Fibroblast of skin of left biceps (primary cell): ENCODE measurements around the gene CEACAM18.
"Not testable (repeated sequence)": the region's sequence is repeated elsewhere in the genome, so short reads cannot be mapped to it uniquely, and the experiment has no call there.

Experiments
- DNase-seq, 2 experiments: peaks; one replicate each; pipeline ENCODE4 v3.0.0-alpha.2; 2013; ENCODE audit warnings: low read depth in 2 of 2

The CEACAM18 gene

GRCh38 chr19:51478381-51479234 lies at the start of gene CEACAM18:
Gene CEACAM18 (plus strand): TSS chr19:51478539.
- DNase-seq, result no peak

DNA sequence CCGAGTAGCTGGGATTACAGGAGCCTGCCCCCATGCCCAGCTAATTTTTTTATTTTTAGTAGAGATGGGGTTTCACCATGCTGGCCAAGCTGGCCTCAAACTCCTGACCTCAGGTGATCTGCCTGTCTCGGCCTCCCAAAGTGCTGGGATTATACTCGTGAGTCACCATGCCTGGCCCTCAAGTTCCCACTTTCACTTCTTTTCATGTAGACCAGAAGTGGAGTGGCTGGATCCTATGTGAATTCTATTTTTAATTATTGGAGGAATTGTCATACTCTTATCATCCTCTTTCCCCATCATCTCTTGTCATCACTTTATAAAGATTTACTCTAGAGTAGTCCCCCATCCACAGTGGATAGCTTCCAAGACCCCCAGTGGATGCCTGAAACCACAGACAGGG lies 48.1 kb upstream of the CEACAM18 start:
- DNase-seq, result no peak

GRCh38 chr19:51431124-51431523 lies 47.2 kb upstream of the CEACAM18 start:
- no peak for DNase-seq

DNA sequence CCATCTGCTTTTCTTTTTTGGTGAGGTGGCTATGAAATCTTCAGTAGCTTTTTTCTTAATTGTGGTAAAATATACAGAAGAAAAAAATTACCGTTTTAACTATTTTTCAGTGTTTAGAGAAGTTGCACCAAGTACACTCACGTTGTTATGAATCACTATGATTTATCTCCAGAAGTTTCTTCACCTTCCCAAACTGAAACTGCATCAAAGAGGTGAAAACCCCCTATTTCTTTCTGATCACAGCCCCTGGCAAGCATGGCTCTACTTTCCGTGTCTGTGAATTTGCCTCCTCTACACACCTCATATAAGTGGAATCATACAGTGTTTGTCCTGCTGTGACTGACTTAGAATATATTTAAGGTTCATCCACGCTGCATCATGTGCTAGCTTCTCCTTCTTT lies 45.3 kb upstream of the CEACAM18 start:
- no peak for DNase-seq

GRCh38 chr19:51434456-51434855 lies 43.9 kb upstream of the CEACAM18 start:
- no peak for DNase-seq

GRCh38 chr19:51439021-51439465 lies 39.3 kb upstream of the CEACAM18 start:
- DNase-seq, result no peak

DNA sequence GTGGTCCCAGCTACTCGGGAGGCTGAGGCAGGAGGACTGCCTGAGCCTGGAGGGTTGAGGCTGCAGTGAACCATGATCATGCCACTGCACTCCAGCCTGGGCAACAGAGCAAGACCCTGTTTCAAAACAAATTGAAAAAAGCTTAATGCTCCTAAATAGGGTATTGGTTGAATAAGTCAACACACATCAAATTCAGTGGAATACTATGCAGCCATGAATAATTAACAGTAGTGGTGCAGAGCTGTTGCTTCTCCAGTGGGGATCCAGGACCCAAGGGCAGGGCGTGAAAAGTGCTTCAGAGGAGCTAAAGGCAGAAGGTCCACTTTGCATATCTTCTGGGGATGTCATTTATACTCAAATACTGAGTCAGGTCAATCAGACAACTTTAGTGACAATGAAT lies 38.3 kb upstream of the CEACAM18 start:
- DNase-seq, result no peak

- no peak for DNase-seq
Observed at GRCh38 chr19:51440846-51441409, 37.4 kb upstream of the CEACAM18 start.

GRCh38 chr19:51441410-51442390 lies 36.6 kb upstream of the CEACAM18 start:
- no peak for DNase-seq

DNA sequence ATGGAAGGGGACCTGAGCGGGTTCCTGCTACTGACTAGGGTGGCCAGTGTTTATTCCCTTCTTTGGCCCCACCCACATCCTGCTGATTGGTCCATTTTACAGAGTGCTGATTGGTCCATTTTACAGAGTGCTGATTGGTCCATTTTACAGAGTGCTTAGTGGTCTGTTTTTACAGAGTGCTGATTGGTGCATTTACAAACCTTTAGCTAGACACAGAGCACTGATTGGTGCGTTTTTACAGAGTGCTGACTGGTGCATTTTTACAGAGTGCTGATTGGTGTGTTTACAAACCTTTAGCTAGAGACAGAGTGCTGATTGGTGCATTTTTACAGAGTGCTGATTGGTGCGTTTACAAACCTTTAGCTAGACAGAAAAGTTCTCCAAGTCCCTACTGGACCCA lies 30.8 kb upstream of the CEACAM18 start:
- not testable (repeated sequence) for DNase-seq

- no peak for DNase-seq
Observed at GRCh38 chr19:51448011-51448410, 30.3 kb upstream of the CEACAM18 start.

DNA sequence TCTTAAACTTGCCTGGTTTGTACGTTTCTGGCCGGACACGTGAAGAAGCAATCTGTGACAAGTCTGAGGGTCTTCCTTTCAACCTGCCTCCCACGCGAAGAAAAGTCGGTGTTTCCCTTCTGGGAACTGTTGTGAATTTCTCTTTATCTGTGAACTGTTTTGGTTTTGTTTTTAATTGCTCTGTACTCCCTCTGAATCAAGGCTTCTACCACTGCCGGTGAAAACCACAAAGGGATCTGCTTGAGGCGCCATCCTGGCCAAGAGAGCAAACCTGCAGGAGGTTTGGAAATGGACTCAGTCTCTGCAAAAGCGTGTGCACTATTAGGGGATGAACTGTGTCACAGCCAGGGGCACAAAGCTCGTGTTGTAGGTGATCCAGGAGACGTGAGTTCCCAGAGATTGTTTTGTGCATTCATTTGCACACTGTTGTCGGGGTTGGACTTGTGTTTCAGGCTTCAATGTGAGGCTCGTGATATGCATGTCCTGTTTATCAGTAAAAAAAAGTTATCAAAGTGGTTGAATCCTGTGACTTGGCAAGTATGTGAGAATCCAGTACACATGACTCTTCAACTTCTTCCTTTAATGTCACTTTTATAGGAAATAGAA lies 29.8 kb upstream of the CEACAM18 start:
- no peak for DNase-seq

DNA sequence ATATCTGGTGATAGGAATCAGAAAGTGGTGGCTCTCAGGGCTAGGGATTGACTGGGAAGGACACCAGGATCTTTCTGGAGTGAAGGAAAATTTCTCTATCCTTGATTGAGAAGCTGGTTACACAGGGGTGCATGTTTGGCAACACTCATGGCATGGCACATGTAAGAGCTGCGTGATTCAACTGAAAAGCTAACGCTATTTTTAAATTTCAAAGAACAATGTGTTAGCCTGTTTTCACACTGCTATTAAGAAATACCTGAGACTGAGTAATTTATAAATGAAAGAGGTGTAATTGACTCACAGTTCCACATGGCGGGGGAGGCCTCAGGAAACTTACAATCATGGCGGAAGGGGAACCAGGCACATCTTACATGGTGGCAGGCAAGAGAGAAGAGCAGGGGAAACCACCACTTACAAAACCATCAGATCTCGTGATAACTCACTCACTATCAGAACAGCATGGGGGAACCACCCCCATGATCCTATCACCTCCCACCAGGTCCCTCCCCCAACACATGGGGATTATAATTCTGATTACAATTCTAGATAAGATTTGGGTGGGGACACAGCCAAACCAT lies 27.5 kb upstream of the CEACAM18 start:
- no peak for DNase-seq

DNA sequence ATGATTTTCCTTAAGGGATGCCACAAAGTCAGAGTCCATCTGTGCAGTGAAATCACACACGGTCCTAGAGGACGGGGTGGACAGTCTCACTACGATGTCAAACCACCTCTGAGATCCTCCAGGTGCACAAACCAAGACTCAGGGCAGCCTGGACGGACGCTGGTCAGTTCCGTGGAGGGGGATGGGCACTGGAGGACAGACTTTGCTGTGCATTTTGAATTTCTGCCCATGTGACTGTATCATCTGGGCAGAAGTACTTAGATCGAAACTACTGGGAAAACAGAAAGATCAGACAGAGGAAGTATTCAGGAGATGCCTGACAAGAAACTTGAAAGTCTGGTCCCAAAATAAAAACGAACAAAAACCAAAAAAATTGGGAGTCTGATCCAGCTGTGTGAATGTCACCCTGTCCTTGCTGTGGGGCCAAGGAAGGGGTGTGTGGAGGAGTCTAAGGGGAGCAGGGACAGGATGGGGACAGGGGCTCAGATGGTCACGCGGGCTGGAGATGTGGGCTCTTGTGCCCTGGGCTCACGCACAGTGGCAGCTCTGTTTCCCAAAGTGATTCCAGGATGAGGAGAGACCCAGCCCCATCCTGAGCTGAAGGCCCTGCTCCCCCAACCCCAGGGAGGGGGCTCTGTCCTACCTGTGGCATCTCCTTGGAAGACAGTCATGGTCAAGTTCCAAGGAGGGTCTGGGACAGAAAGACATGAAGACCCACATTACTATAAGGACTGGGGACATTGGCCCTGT lies 21.6 kb upstream of the CEACAM18 start:
- DNase-seq, result no peak

DNA sequence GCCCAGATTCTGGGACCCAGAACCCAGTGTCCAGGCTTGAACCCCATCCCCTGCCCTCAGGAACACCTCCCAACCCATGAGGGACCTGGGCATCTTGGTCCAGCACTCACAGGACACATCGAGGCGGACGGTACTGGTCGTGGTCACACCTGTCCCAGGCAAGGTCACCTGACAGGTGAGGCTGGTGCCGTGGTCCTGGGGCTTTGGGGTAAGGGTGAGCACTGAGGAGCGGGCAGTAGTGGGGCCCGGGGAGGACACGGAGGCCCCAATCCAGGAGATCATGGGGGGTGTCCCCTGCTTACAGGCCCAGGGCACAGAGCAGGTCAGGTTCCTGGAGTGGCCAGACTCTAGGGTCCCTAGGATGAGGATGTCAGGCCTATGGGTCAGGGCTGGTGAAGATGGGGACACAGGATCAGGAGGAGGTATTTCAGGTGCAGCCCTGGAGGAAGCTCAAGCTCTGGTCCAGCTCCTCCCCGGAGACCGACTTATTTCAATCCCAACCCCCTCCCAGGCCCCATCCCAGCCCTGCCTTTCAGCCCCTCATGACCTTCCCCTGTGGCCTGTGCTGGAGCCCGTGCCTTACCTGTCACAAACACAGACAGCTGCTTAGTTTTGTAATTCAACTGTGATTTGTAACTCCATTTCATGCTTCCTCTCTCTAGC lies 20.9 kb upstream of the CEACAM18 start:
- no peak for DNase-seq

DNA sequence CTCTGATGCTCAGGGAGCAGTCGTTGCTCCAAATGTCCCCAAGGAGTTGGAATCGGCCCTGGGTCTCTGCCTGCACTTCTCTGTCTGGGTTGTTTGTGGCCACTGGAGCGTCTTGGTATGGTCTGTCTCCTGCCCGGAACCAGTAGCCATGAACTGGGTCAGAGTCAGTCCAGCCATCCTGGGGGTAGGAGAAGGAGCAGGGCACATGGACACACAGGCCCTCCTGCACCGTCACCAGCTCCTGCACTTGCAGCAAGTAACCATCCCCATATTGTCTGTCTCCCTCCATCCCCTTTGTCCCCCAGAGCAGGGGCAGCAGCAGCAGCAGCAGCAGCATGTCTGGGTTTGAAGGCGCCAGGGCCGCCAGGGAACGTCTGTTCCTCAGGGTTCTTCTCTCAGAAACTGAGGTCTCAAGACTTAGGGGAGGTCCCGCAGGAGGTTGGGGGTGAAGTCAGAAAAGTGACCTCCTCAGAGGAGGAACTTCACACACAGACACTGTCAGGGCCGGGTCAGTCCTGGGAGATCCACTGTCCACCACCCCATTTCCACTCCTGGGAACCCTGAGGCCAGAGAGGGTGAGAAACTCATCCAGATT lies 20.2 kb upstream of the CEACAM18 start, which contains the start of gene SIGLEC8:
Gene SIGLEC8, minus strand, starts transcription at position 404 of the 595 bp plus-strand sequence. Its CDS starts 67 bp downstream, at position 337.
- no peak for DNase-seq

GRCh38 chr19:51458899-51459505 lies 19.3 kb upstream of the CEACAM18 start:
- DNase-seq, result no peak

GRCh38 chr19:51460164-51460992 lies 18.0 kb upstream of the CEACAM18 start:
- DNase-seq, result no peak
